GM06990 (cell line): ENCODE results near the gene LTO1.

Source experiments
- DNase-seq: peaks from one replicate; pipeline ENCODE4 v3.0.0-alpha.2; 2011; ENCODE audit not compliant: insufficient read length; ENCODE audit errors: extremely low read depth
- H3K27me3 ChIP-seq: replicated peaks from 2 replicates; pipeline ENCODE4 v1.6.0; 2011; ENCODE audit warnings: low read length; ENCODE audit not compliant: control insufficient read depth, insufficient read depth
- H3K36me3 ChIP-seq: 2 replicates; pipeline ENCODE4 v1.5.1; 2011; ENCODE audit warnings: low read length; ENCODE audit not compliant: control insufficient read depth, insufficient read depth
- H3K4me3 ChIP-seq: replicated peaks from 2 replicates; pipeline ENCODE4 v1.5.1; 2011; ENCODE audit warnings: low read depth, mild to moderate bottlenecking, control low read depth, low read length
- CTCF ChIP-seq: IDR thresholded peaks from 2 replicates; pipeline ENCODE4 v1.5.1; 2011; ENCODE audit warnings: low read length, control low read depth, mild to moderate bottlenecking, inconsistent platforms; ENCODE audit not compliant: insufficient read depth, poor library complexity, severe bottlenecking

The LTO1 gene

GRCh38 chr11:69647390-69647748 lies 27.8 kb downstream of the LTO1 start:
- Histone ChIP-seq H3K36me3 (no peaks in the 10 kb centered on the region), H3K4me3 (no peak overlapping the region), H3K27me3 (no peaks in the 10 kb centered on the region)
- no peak for TF ChIP-seq CTCF
- DNase-seq, result no peak

- Histone ChIP-seq H3K36me3 (no peaks in the 10 kb centered on the region), H3K4me3 (no peak overlapping the region), H3K27me3 (no peaks in the 10 kb centered on the region)
- TF ChIP-seq CTCF, result no peak
- DNase-seq, result no peak
Observed at GRCh38 chr11:69646493-69647389, 28.4 kb downstream of the LTO1 start.

- no peak overlapping the region for H3K4me3 ChIP-seq
Observed at GRCh38 chr11:69645801-69646492, 29.2 kb downstream of the LTO1 start.

GRCh38 chr11:69644962-69645675 lies 30.0 kb downstream of the LTO1 start:
- Histone ChIP-seq H3K4me3 (no peak overlapping the region), H3K36me3 (no peaks in the 10 kb centered on the region), H3K27me3 (no peaks in the 10 kb centered on the region; the same call in 1 of the 2 replicates)
- no peak for TF ChIP-seq CTCF
- DNase-seq, result no peak

More at GRCh38 chr11:69645801-69646492, 29.2 kb downstream of the LTO1 start:
- TF ChIP-seq CTCF, result no peak
- Histone ChIP-seq H3K27me3 (no peaks in the 10 kb centered on the region; the same call in 1 of the 2 replicates), H3K36me3 (no peaks in the 10 kb centered on the region)
- no peak for DNase-seq

- Histone ChIP-seq H3K36me3 (no peaks in the 10 kb centered on the region), H3K27me3 (no peaks in the 10 kb centered on the region; the same call in 1 of the 2 replicates), H3K4me3 (no peak overlapping the region)
- DNase-seq, result no peak
- peak; percentile 1 for TF ChIP-seq CTCF
Observed at GRCh38 chr11:69644071-69644961, 30.8 kb downstream of the LTO1 start.
